GM12892 (cell line): ENCODE results near the gene TLE3.

ENCODE experiments used
- POLR2A ChIP-seq: IDR thresholded peaks from 2 replicates; pipeline ENCODE4 v1.6.1; 2011; ENCODE audit warnings: low read depth, low read length, control low read depth
- POLR2AphosphoS5 ChIP-seq: IDR thresholded peaks from 2 replicates; pipeline ENCODE4 v1.6.1; 2011; ENCODE audit warnings: low read depth, low read length, control low read depth
- TAF1 ChIP-seq: IDR thresholded peaks from 2 replicates; pipeline ENCODE4 v1.6.1; 2011; ENCODE audit warnings: low read depth, mild to moderate bottlenecking, control low read depth, low read length, borderline replicate concordance

- no peak for TF ChIP-seq POLR2AphosphoS5
- TF ChIP-seq POLR2A, result no peak
- no peak for TF ChIP-seq TAF1
Measured at GRCh38 chr15:70090436-70091296, 7.1 kb downstream of the TLE3 start.
